Mammary epithelial cell (primary cell): ENCODE measurements around the gene LPCAT1.
"Not testable (repeated sequence)": the region's sequence is repeated elsewhere in the genome, so short reads cannot be mapped to it uniquely, and the experiment has no call there.

Experiments used
- EZH2 ChIP-seq: IDR thresholded peaks from 2 replicates; pipeline ENCODE4 v1.6.1; 2012; ENCODE audit warnings: low read length, inconsistent platforms, borderline replicate concordance
- TF ChIP-seq, protein P1 (sequence below), 2 donors: IDR thresholded peaks in 1 of 2; conservative IDR thresholded peaks in 1 of 2; 2 replicates each; pipeline ENCODE4 v1.5.1; 2011 to 2012; ENCODE audit warnings: inconsistent platforms in 2 of 2, low read length in 2 of 2, mild to moderate bottlenecking in 2 of 2, control low read depth in 1 of 2, low read depth in 1 of 2; ENCODE audit not compliant: insufficient read depth in 1 of 2; ENCODE audit errors: extremely low read depth in 1 of 2

- TF ChIP-seq, protein P1, sequence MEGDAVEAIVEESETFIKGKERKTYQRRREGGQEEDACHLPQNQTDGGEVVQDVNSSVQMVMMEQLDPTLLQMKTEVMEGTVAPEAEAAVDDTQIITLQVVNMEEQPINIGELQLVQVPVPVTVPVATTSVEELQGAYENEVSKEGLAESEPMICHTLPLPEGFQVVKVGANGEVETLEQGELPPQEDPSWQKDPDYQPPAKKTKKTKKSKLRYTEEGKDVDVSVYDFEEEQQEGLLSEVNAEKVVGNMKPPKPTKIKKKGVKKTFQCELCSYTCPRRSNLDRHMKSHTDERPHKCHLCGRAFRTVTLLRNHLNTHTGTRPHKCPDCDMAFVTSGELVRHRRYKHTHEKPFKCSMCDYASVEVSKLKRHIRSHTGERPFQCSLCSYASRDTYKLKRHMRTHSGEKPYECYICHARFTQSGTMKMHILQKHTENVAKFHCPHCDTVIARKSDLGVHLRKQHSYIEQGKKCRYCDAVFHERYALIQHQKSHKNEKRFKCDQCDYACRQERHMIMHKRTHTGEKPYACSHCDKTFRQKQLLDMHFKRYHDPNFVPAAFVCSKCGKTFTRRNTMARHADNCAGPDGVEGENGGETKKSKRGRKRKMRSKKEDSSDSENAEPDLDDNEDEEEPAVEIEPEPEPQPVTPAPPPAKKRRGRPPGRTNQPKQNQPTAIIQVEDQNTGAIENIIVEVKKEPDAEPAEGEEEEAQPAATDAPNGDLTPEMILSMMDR (conservative IDR thresholded peaks at IDR 0.05 in 1 of 2, IDR thresholded peaks at IDR 0.05 in 1 of 2; ENCODE audit: extremely low read depth in 1 of 2, insufficient read depth in 1 of 2, low read depth in 1 of 2, low read length in 2 of 2), result not testable (repeated sequence)
- not testable (repeated sequence) for TF ChIP-seq EZH2
Measured at GRCh38 chr5:1456110-1456881, 67.5 kb downstream of the LPCAT1 start.
